Measurements from ENCODE around the gene ZNF423.
A peak's percentile ranks its signal among the peaks of the same experiment; 100 is the strongest.

Gene ZNF423

DNA sequence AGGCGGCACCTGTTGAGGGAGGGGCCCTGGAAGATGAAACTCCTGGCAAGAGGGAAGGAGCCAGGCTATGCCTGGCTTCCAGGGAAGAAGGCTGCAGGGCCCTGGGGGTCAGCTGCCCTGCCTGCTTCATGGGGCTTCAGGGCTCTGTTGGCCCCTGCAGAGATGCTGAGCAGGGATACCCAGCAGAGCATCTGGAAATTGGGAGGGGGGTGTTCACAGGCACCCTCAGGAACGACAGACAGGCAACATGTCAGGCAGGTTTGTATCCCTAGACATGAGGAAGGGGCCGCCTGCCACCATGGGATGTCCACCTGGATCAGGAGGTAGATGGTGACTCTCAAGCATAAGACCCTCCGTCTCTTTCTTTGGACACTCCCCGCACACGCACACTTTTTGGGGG is 13.8 kb upstream of the ZNF423 start:
- no peak for DNase-seq (ENCODE audit: low spot score)

DNA sequence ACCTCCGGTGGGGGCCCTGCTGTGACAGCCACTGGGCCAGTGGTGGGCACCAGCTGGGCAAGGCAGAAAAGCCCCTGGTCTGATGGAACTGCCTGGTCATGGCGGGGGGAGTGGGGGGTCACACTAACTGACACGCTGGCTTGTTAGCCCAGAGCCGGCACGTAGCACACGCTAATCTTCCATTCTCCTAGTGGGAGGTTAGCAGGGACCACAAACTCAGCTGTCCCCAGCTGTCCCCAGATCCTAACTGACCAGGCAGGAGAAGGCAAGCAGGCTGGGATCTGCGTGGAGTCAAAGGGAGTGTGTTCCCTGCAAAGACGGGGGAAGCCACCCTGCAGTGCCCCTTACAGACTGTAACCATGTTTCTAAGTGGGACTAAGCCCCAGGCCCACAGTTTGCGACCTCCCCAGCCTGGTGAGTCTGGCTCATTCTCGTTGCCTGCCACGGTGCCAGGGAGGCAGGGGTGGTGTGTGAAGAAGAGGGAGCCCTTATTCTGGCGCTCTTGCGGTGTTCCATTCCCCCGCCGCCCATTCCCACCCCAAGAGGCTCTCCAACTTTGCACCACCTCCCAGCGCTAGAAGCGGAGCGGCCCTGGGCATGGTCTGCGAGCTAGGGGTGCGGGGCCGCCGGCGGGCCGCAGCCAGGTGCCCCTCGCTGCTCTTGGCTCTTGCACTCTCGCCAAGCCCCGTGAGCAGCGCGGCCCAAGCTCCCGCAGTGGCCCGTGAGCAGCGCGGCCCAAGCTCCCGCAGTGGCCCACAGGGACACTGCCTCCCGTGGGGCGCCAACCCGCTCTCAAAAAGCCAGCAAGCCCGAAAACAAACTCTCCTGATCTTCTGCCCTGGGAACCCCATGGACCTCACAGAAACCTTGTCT is 12.1 kb upstream of the ZNF423 start:
- DNase-seq (ENCODE audit: low spot score), result no peak

- no peak for DNase-seq (ENCODE audit: low spot score)
These were observed 11.3 kb upstream of the ZNF423 start for GRCh38 chr16:49867234-49867633.

DNA sequence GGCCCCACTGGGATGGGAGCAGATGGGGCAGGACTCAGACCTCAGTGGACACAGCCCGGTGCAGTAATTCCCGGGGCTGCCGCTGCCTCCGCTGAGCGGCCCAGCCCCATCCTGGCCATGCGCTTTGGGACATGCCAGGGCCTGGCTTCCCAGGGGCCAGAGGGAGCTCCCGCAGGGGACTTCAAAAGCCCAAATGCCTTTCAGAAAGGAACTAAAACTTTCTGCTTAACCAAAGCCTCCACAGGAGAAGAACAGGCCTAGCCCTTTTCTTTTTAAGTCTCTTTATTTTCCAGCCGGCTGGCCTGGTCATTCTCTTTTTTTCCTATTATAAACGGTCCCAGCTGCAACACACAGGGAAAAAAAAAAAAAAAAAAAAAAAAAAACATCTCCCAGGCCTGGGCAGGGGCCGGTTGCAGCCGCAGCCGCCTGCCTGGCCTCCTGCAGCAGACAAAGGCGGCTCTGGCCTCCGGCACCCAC is 10.7 kb upstream of the ZNF423 start:
- no peak for DNase-seq (ENCODE audit: low spot score)

DNA sequence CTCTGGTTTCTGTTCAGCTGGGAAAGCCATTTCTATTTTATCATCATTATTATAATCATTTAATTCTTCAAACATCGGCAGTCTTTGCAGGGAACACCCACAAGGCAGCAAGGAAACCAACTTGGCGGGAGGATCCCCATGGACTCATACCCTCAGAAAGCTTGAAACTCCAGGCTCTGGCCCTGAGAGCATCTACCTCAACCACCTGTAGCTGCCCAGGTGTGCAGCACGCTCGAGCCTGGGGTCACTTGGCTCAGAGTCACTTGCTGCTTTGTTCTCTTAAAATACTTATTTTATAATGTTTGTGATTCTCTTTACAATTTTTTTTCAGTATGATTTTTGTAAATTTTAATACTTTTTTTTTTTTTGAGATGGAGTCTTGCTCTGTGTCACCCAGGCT is 6.8 kb upstream of the ZNF423 start:
- DNase-seq (ENCODE audit: low spot score), result no peak

GRCh38 chr16:49861299-49861698 is 5.4 kb upstream of the ZNF423 start:
- no peak for DNase-seq (ENCODE audit: low spot score)

GRCh38 chr16:49860593-49860992 is 4.7 kb upstream of the ZNF423 start:
- no peak for DNase-seq (ENCODE audit: low spot score)

GRCh38 chr16:49859125-49859811 is 3.4 kb upstream of the ZNF423 start:
- DNase-seq (ENCODE audit: low spot score), result peak; percentile 47

DNA sequence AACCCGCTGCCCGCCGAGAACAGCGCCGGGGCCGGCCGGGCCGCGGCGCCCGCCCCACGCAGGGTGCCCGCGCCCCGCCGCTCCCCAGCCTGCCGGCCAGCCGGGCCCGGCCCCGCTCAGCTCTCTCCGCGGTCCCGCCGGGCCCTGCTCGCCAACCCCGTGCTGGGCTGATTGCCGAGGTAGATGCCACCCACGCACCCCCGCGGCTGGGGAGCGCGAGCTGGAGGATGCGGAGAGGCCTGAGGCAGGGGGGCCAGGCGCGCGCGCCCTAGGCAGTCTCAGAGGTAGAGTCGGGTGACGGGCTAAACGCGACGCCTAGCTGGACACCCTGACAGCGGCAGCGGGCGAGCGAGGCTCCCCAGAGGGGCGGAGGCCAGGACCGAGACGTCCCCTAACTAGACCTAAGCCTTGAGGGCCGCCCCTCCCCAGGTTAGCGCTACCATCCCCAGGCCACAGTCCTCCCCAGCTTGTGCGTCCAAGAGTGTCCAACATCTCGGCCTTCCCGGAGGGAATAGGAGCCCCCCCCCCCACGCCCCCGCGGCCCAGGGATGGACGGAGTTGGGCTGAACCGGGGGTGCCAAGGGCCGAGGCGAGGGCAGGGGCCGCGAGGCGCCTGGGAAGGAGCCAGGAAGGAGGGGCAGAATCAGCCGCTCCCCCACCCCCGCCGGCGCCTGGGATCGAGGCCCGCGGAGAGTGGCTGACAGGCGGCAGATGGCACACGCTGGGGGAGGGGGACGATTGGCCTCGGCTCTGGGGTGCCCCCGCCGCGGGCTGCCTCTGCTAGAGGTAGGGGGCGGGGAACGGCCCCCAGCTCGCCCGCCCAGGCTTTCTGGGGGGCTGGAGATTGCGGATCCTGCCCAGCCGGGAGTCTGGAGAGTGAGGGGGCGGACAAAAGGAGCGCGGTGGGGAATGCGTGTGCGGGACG is 2.5 kb upstream of the ZNF423 start:
- peak; percentile 54 for DNase-seq (ENCODE audit: low spot score)

DNA sequence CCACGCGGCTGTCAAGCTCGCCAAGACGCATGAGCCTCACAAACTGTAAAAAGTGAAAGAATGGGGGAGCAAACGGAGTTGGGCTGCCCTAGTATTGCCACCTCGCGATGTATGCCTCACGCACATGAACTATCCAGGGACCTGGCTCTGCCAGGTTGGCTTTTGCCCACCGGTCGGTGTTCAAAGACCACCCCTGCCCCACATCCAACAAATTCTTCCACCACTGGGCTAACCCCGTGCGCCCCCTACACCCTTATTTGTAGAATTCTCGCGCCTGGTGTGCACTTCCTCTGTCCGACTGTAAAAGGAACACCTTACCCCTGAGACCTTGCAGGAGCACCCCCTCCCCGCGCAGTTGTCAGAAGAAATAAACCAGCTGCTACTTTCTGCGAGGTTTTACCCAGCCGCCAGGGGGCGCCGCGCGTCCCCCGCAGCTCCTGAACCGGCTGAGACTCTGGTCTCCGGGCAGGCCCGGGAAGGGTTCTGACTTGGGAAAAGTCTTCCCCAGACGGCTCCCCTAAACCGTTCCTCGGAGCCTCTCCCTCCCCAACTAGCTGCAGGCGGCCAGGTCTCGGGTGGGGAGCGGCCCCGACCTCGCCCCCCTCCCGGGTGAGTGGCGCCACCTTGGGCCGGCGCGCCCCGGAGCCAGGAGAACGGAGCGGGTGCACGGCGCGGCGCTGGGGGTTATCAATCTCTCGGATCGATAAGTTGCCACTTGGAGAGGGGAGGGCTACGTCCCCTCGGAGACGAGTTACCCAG is 1.7 kb upstream of the ZNF423 start:
- DNase-seq (ENCODE audit: low spot score), result peak; percentile 78

GRCh38 chr16:49856672-49857330 is 889 bp upstream of the ZNF423 start:
- peak; percentile 87 for DNase-seq (ENCODE audit: low spot score)

- DNase-seq (ENCODE audit: low spot score), result peak; percentile 83
These were observed 561 bp downstream of the ZNF423 start for GRCh38 chr16:49855280-49855821.

- DNase-seq (ENCODE audit: low spot score), result no peak
These were observed 1.1 kb downstream of the ZNF423 start for GRCh38 chr16:49854796-49855203.

GRCh38 chr16:49854188-49854795 is 1.6 kb downstream of the ZNF423 start:
- DNase-seq (ENCODE audit: low spot score), result no peak

DNA sequence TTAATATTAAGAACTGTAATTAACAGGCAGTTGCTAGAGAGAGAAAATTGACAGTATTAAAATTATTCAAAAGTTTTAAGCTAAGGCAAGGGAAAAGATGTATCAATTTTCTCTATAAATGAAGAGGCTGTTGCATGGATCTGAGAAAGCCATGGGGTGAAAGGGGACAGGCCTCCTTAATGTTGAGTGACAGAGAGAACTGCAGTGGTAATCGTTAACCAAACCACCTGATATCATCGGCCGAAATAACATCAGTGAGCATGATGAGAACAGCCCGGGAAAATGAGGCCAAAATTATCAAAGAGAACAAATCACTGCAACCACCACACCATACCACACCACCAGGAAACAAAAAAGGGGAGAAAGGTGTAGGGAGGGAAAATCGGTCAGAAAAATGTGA is 3.6 kb downstream of the ZNF423 start:
- DNase-seq (ENCODE audit: low spot score), result no peak

- no peak for DNase-seq (ENCODE audit: low spot score)
These were observed 4.5 kb downstream of the ZNF423 start for GRCh38 chr16:49851468-49851787.

- DNase-seq (ENCODE audit: low spot score), result no peak
These were observed 5.1 kb downstream of the ZNF423 start for GRCh38 chr16:49850558-49851467.

- DNase-seq (ENCODE audit: low spot score), result no peak
These were observed 6.2 kb downstream of the ZNF423 start for GRCh38 chr16:49849754-49850108.

- no peak for DNase-seq (ENCODE audit: low spot score)
These were observed 6.7 kb downstream of the ZNF423 start for GRCh38 chr16:49849037-49849753.
